T47D (cell line): ENCODE measurements around the gene TMEM141.
"Not testable (repeated sequence)": the region's sequence is repeated elsewhere in the genome, so short reads cannot be mapped to it uniquely, and the experiment has no call there.

Source experiments
- DNase-seq, 2 experiments: peaks; one replicate each; pipeline versions ENCODE4 v3.0.0 to v3.0.0-alpha.2; 2011 to 2012; ENCODE audit warnings: low read depth in 1 of 2, low spot score in 1 of 2
- JUND ChIP-seq: IDR thresholded peaks from 2 replicates; pipeline ENCODE4 v1.6.1; 2012; ENCODE audit warnings: low read depth
- in situ Hi-C: cut with HindIII; loops from 2 replicates; pipeline ENCODE4 v1.10.0; 2016; ENCODE audit warnings: low sequenced_read_pairs, low pct_unique_long_range_greater_than_20kb

Gene TMEM141

DNA sequence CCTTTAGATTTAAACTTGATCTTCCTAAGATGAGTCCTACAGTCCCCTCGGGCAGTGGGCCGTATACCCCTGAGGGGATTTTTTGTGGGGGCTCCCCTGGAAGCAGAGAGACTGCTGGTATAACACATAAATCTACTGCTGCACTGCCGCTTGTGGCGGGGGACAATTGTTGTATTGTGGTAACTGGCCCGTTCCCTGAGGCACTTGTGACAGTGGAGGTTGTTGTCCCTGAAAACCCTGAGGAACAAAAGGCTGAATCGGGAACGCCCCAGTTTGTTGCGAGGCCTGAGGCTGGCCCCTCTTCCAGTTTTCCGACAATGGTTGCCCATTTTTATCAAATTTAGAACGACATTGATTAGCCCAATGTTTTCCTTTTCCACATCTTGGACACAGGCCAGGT is 4.7 kb upstream of the TMEM141 start:
- no peak for TF ChIP-seq JUND
- in situ Hi-C loops: no loop called here

DNA sequence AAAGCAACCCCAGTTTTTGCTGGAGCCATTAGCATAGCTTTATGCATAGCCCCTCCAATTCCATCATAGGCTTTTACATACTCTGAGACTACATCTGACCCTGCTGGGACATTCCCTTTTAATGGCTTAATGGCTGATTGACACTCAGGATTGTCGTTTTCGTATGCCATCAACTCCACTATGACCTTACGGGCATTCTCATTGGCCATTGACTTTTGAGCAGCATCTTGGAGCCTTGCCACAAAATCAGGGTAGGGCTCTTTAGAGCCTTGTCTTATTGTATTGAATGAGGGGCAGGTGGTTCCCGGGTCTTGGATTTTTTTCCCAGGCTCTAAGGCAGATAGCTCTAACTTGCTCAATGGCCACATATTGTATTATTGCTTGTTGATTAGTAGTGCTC is 4.2 kb upstream of the TMEM141 start:
- in situ Hi-C loops, DNase-seq: not testable (repeated sequence)

More for the DNA sequence above, 4.7 kb upstream of the TMEM141 start:
- DNase-seq: no peak

DNA sequence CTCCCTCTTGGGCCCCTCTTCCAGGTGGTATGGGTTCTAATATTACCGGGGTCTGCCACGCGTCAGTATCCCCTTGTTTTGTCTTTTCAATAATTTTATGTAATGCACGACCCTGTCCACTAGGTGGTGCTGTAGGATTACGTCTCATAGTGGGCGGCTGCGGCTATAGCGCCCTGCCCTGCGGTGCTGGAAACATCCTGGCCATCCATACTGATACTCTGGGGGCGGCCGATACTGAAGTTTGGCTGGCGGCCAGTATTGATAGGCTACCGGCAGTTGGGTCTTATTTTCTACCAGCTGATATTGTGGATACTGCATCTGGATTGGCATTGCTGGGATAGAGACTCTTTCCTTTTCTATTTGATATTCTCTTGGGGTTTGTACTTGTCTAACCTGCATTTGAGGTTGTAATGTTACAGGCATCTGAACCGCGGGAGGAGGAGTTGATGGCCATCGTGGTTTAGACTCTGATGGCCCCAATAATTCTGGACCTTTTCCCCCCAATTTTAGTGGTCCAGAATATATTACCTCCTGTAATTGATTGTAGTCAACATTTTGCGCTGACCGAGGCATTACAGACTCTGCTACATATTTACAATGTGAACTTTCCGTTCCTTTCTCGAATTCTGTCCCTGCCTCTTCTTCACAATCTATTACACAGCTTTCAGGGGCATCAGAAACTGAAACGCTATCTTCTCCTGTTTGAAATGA is 3.3 kb upstream of the TMEM141 start:
- TF ChIP-seq JUND: no peak
- peak in 1 of 2 experiments; percentile 75 for DNase-seq
- in situ Hi-C loops: no loop called here

DNA sequence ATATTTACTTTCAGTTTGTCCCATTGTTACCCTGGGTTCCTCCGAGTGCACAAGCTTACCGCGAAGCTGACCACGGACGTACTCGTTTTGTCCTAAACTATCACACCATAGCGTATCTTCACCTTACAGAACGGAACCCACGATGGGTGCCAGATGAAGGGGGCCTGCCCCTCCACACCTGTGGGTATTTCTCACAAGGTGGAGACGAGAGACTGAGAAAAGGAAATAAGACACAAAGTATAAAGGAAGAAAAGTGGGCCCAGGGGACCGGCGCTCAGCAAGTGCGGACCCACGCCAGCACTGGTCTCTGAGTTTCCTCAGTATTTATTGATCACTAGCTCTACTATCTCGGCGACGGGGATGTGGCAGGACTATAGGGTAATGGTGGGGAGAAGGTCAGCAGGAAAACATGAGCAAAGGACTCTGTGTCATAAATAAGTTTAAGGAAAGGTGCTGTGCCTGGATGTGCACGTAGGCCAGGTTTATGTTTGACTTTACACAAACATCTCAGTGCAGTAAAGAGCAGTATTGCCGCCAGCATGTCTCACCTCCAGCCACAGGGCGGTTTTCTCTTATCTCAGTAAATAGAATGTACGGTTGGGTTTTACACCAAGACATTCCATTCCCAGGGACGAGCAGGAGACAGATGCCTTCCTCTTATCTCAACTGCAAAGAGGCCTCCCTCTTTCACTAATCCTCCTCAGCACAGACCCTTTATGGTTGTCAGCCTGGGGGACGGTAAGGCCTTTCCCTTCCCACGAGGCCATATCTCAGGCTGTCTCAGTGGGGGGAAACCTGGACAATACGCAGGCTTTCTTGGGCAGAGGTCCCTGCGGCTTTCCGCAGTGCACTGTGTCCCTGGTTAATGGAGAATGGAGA is 2.3 kb upstream of the TMEM141 start:
- DNase-seq, in situ Hi-C loops: not testable (repeated sequence)

DNA sequence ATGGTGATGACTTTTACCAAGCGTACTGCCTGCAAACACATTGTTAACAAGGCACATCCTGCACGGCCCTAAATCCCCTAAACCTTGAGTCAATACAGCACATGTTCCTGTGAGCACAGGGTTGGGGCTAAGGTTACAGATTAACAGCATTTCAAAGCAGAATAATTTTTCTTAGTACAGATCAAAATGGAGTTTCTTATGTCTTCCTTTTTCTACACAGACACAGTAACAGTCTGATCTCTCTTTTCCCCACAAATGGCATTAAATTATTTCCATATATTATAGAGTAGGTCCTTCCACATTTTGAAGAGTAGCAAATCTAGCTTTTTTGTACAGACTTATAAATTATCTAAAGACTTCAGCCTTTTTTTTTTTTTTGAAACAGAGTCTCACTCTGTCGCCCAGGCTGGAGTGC is 1.6 kb upstream of the TMEM141 start:
- no peak for TF ChIP-seq JUND
- no peak for DNase-seq
- in situ Hi-C loops: no loop called here

- no peak for TF ChIP-seq JUND
- in situ Hi-C loops: no loop called here
- DNase-seq: peak; percentile 81 to 93
Measured at GRCh38 chr9:136791516-136792276, 552 bp downstream of the TMEM141 start.

- DNase-seq: no peak
- in situ Hi-C loops: no loop called here
- no peak for TF ChIP-seq JUND
Measured at GRCh38 chr9:136792321-136793085, 1.4 kb downstream of the TMEM141 start.

- peak in 1 of 2 experiments; percentile 61 for DNase-seq
- TF ChIP-seq JUND: no peak
- in situ Hi-C loops: no loop called here
Measured at GRCh38 chr9:136793086-136793946, 2.2 kb downstream of the TMEM141 start.

GRCh38 chr9:136794281-136794999 is 3.3 kb downstream of the TMEM141 start:
- DNase-seq: no peak
- TF ChIP-seq JUND: no peak
- in situ Hi-C loops: no loop called here

DNA sequence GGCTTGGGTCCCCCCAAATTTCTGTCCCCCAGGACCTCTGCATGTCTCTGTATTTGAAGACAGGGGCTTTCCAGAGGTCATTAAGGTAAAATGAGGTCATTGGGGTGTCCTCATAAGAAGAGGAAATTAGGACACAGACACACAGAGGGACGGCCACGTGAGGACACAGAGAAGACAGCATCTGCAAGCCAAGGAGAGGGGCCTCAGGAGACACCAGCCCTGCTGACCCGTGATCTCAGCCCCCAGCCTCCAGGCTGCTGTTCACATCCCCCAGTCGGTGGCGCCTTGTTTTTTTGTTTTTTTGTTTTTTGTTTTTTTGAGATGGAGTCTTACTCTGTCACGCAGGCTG is 3.8 kb downstream of the TMEM141 start:
- no peak for TF ChIP-seq JUND
- no peak for DNase-seq
- in situ Hi-C loops: no loop called here

- TF ChIP-seq JUND: no peak
- no peak for DNase-seq
- in situ Hi-C loops: no loop called here
Measured at GRCh38 chr9:136796238-136796774, 5.2 kb downstream of the TMEM141 start, which contains the start of gene CCDC183. Gene CCDC183, plus strand, starts transcription at chr9:136796338. Its CDS starts 60 bp downstream, at chr9:136796398.

DNA sequence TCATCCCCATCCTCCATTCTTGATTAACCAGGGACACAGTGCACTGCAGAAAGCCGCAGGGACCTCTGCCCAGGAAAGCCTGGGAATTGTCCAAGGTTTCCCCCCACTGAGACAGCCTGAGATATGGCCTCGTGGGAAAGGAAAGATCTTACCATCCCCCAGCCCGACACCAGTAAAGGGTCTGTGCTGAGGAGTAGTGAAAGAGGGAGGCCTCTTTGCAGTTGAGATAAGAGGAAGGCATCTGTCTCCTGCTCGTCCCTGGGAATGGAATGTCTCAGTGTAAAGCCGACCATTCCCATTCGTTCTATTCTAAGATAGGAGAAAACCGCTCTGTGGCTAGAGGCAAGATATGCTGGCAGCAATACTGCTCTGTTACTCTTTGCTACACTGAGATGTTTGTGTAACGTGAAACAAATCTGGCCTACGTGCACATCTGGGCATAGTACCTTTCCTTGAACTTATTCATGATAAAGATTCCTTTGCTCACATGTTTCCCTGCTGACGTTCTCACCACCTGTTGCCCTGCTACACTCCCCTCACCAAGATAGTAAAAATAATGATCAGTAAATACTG is 5.7 kb downstream of the TMEM141 start:
- in situ Hi-C loops, DNase-seq: not testable (repeated sequence)
